CD4-positive, alpha-beta T cell treated with Interferon gamma for 1 hour (primary cell): ENCODE data around the gene DNAJB2.
"Not testable (repeated sequence)": the region's sequence is repeated elsewhere in the genome, so short reads cannot be mapped to it uniquely, and the experiment has no call there.

Experiments
- DNase-seq: peaks from one replicate; pipeline ENCODE4 v3.0.0-alpha.2; 2020

The DNAJB2 gene

GRCh38 chr2:219279151-219279915, at the start of gene DNAJB2:
Gene DNAJB2 (plus strand): TSS chr2:219279366. CDS start chr2:219279834, 468 bp downstream.
- peak; percentile 100 for DNase-seq

DNA sequence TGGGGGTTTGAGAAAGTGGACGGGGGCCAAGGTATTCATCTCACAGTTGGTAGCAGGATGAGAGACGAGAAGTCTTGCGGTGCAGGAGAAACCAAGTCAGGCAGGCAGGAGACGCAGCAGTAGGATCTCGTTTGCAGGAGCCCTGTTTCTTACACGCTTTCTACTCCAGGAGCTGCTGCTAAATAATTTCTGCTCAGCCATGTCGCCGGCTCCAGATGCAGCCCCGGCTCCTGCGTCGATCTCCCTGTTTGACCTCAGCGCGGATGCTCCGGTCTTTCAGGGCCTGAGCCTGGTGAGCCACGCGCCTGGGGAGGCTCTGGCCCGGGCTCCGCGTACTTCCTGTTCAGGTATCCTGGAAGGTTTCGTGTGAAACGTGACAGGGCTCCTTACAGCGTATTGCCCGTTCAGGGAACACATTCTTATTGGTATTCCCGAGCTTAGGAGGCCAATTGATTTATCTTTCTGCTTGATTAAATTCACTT, 49.1 kb upstream of the DNAJB2 start:
- no peak for DNase-seq

GRCh38 chr2:219234331-219234730, 44.8 kb upstream of the DNAJB2 start:
- DNase-seq, result no peak

GRCh38 chr2:219243291-219243761, 35.8 kb upstream of the DNAJB2 start:
- peak; percentile 34 for DNase-seq

- no peak for DNase-seq
Observed at GRCh38 chr2:219244789-219245147, 34.4 kb upstream of the DNAJB2 start.

GRCh38 chr2:219245148-219245898, 33.8 kb upstream of the DNAJB2 start, which contains the start of the genes GLB1L and STK16:
Gene GLB1L (minus strand): TSS chr2:219245444. CDS start chr2:219243573, 1,871 bp downstream.
Gene STK16 (plus strand): TSS chr2:219245479. CDS start chr2:219246000, 521 bp downstream.
- DNase-seq, result peak; percentile 87

GRCh38 chr2:219245899-219246230, 33.3 kb upstream of the DNAJB2 start:
- no peak for DNase-seq

- no peak for DNase-seq
Observed at GRCh38 chr2:219246559-219246958, 32.6 kb upstream of the DNAJB2 start.

DNA sequence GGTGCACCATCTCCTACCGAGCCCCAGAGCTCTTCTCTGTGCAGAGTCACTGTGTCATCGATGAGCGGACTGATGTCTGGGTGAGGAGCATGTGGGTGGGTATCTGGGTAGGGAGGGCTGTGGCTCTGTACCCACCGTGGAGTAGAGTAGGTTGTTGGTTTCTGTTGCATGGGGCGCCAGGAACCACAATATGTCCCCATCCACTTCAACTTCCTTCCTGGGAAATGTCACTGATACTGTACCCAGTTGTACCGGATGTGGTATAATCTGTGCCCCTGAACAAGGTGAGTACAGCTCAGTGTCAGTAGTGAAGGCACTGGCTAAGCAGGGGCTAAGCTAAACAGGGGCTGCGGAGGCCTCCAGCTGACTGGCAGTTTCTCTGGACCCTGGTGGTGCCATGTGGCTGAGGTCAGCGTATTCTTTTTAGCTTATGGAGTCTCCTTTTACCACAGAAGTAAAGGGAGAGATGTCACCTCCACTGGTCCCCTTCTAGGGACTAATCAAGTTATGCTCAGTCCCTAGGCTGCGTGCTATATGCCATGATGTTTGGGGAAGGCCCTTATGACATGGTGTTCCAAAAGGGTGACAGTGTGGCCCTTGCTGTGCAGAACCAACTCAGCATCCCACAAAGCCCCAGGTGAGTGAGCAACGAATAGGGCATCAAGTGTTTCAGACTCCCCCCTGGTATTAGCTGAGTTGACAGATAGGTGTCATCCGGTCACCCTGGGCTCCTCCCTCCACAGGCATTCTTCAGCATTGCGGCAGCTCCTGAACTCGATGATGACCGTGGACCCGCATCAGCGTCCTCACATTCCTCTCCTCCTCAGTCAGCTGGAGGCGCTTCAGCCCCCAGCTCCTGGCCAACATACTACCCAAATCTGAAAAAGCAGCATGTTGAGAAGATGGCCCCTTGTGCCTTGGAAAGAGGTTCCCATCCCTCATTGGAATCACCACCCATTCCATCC, 31.2 kb upstream of the DNAJB2 start:
- peak; percentile 61 for DNase-seq

- DNase-seq, result no peak
Observed at GRCh38 chr2:219248845-219249202, 30.3 kb upstream of the DNAJB2 start.

- DNase-seq, result peak; percentile 67
Observed at GRCh38 chr2:219249203-219249980, 29.8 kb upstream of the DNAJB2 start.

DNA sequence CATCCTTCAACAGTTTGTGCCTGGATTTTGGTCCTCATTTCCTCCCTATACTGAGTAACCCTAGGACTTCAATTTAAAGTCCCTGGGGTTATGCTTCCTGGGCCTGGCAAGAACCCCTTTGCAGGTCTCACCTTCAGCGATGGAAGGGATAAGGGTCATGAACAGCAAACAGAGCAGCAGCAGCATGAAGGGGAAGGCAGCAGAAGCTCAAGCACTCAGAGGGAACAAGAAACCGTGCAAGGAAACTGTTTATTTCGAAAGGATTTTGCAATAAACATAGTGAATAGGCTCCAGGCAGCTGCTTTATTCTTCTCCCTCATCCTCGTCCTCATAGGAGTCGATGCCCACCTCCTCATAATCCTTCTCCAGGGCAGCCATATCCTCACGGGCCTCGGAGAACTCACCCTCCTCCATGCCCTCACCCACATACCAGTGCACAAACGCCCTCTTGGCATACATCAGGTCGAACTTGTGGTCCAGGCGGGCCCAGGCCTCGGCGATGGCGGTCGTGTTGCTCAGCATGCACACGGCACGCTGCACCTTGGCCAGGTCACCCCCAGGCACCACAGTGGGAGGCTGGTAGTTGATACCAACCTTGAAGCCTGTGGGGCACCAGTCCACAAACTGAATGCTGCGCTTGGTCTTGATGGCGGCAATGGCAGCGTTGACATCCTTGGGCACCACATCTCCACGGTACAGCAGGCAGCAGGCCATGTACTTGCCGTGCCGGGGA, 29.0 kb upstream of the DNAJB2 start:
- no peak for DNase-seq

- no peak for DNase-seq
Observed at GRCh38 chr2:219251656-219252055, 27.5 kb upstream of the DNAJB2 start.

GRCh38 chr2:219252084-219252483, 27.1 kb upstream of the DNAJB2 start:
- DNase-seq, result no peak

DNA sequence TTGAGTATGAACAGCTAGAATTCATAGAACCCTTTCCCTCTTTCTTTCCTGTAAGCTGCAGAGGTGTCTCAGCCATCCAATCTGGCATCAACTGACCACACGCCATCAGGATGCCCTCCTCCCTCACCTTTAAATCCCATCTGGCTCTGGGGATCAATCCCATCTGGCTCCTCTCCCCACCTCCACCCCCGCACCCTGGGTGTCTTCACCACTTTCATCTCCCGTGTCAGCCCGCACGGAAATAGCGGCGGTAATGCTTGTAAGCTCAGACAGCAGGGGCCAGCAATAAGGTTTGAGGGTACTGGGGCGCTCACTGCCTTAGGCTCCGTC, 26.6 kb upstream of the DNAJB2 start:
- DNase-seq, result no peak

GRCh38 chr2:219252900-219253752, 26.0 kb upstream of the DNAJB2 start, which contains the start of gene TUBA4B:
Gene TUBA4B (plus strand): TSS chr2:219253243. CDS start chr2:219253408, 165 bp downstream.
- peak; percentile 36 for DNase-seq

GRCh38 chr2:219253753-219254589, 25.2 kb upstream of the DNAJB2 start, which contains the start of gene TUBA4A:
Gene TUBA4A (minus strand): TSS chr2:219253918. CDS start chr2:219253858, 60 bp downstream.
- DNase-seq, result peak; percentile 92

DNA sequence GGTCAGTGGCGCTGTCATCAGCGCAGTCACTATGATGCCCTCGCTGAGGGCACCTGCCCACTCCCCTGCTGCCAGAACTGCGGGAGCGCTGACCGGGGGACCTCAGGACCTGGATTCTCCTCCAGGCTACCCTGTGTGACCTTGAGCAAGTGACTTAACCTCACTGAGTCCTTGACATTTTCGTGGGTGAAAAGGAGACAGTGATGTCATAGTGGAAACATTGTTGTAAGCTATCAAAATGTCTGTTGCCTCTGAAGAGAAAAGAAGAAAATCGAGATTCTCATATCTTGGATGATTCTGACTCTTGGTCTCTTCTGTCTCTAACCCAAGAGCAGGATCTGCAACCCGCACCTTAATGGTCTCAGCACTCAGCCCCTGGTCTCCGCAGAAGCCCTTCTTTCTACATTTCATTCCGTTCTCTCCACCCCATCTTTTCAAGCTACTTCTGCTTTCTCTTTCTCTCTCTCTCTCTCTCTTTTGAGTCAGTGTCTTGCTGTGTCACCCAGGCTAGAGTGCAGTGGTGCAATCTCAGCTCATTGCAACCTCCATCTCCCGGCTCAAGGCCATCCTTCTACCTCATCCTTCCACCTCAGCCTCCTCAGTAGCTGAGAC, 24.5 kb upstream of the DNAJB2 start:
- peak; percentile 57 for DNase-seq

GRCh38 chr2:219258942-219259341, 20.2 kb upstream of the DNAJB2 start:
- not testable (repeated sequence) for DNase-seq
